Retina (tissue), 1 donor: Measurements from ENCODE around the gene IL4I1.
"Not testable (repeated sequence)": the region's sequence is repeated elsewhere in the genome, so short reads cannot be mapped to it uniquely, and the experiment has no call there.

Source experiments
- DNase-seq: peaks from one replicate; pipeline ENCODE4 v3.0.0-alpha.2; 2016

Gene IL4I1, protein sequence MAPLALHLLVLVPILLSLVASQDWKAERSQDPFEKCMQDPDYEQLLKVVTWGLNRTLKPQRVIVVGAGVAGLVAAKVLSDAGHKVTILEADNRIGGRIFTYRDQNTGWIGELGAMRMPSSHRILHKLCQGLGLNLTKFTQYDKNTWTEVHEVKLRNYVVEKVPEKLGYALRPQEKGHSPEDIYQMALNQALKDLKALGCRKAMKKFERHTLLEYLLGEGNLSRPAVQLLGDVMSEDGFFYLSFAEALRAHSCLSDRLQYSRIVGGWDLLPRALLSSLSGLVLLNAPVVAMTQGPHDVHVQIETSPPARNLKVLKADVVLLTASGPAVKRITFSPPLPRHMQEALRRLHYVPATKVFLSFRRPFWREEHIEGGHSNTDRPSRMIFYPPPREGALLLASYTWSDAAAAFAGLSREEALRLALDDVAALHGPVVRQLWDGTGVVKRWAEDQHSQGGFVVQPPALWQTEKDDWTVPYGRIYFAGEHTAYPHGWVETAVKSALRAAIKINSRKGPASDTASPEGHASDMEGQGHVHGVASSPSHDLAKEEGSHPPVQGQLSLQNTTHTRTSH

DNA sequence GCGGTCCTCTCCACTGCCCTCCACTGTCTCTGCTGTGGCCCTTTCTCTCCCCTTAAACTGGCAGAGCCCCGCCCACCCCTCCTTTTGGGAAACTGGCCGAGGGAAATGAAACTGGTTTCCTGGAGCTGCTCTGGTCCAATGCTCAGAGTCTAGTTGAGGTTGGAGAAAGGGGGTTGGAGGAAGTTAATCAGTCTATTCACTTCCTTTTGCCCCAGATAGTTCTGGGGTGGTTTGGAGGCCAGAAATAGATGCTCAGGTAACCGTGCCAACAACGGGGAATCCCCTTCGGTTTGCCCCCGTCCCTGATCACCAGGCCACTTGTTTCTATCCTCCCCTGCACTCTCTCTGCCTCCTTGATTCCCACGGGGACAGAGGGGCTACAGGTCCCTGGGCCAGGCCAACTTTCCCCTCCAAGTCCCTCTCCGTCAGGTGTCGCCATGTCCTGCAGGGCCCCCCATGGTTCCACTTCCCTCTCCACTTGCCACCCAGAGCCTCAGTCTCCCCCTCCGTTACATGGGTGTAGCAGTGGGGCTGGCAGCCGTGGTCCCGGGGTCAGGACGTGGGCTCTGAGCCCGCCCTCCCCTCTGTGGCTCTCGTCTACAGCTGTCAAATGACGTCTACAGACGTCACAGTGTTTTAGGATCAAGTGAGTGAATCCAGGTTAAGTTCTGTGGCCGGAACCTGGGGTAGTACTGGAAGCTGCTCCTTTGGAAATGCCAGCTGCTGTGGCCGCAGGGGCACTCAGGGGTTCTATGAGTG, at the start of gene IL4I1:
Gene IL4I1, minus strand, starts transcription at position 25 of the 759 bp plus-strand sequence. CDS start 727 bp downstream, outside the sequence.
- DNase-seq, result no peak

DNA sequence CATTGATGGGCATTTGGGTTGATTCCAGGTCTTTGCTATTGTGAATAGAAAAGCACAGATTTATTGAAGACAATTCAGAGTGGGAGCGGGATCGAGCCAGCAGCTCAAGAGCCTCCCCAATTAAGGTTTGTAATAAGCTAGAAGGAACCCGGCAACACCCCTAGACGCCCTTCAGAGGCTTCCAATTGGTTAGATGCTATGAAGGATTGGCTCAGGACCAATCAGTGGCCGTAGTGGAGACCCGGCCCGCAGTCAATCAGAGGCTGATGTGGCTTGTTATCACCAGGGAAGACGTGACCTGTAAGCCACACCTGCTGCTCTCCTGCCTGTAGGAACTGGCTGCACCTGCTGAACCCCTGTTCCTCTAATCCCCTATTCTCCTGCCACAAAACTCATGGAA, 49.7 kb upstream of the IL4I1 start:
- no peak for DNase-seq

DNA sequence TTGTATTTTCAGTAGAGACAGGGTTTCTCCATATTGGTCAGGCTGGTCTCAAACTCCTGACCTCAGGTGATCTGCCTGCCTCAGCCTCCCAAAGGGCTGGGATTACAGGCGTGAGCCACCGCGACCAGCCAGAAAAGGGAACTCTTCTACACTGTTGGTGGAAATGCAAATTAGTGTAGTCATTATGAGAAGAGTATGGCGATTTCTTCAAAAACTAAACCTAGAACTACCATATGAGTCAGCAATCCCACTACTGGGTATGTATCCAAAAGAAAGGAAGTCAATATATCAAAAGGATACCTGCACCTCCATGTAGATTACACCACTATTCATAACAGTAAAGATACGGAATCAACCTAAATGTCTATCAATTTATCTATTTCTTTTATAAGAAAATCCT, 47.9 kb upstream of the IL4I1 start:
- not testable (repeated sequence) for DNase-seq

DNA sequence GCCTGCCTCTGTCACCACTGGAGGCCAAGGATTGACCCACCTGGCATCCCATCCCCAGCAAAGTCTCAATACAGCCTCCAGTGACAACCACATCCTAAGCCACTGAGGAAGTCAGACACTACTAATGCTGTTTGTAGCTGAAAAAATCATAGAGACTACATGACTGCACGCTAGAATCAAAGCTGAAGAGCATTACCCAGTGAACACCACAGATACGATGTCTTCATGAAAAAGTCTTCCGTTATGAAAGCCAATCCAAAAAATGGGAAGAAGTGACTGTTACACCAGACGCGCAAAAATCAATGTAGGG, 43.8 kb upstream of the IL4I1 start:
- no peak for DNase-seq

DNA sequence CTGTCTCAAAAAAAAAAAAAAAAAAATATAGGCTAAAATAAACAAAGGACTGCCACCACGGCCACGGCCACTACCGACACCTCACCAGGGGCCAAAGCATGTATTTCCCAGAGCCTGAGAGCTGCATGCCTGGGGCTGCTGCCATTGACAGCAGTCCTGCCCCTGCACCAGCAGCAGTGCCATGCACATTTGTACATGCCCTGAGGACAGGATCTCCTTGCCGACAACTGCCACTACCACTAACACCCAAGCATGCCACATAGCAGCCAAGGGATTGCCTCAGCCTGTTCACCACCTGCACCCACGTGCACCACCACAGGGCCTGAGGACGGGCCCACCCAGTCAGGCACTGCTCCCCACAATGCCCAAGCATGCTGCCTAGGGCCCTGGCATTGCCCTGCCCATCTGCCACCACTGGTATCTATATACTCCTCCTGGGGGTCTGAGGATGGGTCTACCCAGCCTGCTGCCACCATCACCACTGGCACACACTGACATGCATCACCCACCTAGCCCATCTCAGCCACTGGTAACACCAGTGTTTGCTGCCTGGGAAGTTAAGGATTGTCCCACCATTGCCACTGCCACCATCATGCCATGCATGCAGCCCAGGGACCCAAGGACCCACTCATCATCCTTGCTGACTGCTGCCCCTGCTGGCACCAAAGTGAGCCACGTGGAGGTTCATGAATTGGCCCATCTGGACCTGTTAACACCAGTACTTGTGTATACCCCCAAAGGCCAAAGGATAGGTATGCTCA, 43.2 kb upstream of the IL4I1 start:
- DNase-seq, result no peak

DNA sequence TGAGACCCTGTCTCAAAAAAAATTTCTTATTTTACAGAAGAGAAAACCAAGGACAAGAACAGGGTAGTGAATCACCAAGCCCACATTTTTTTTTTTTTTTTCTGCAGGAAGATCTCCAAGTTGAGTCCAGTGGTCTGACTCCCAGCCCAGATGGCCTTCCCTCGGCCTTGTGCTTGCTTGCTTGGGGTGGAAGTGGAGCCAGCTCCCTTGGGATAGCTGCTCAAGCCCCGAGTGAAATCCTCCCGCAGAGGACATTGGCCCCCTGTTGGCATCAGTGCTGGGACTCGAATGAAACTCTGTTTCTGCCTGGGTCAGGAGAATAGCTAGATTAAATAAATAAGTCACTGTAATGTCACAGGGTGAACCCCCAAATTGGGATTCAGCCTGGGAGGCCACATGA, 42.0 kb upstream of the IL4I1 start:
- no peak for DNase-seq

DNA sequence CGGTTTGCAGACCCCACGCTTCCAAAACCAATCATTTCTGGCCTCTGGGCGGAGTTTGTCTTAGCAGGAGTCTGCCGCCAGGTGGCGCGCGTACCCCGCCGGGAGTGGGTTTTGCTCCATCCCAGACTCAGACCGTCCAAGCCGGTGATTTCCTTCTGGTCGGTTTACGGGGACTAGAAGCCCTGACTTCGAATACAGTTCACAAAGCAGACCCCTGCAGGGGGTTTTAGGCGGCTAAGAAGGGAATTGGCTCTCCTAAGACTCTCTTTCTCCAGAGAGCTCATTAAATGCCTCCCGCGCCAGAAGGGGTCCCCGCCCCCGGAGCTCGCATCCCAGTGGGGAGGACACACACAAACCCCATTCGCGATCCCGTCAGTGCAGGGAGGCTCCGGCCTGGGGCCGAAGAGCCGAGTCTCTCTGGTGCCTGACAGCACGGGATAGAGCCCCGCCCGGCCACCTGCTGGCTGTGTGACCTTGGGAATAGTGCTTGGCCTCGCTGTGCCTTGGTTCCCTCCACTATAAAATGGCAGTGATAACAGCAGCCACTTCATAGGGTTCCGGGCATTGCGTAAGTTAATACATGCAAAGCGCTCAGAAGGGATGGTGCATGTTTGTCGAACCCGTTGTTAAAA, 41.2 kb upstream of the IL4I1 start:
- DNase-seq, result peak; percentile 91

DNA sequence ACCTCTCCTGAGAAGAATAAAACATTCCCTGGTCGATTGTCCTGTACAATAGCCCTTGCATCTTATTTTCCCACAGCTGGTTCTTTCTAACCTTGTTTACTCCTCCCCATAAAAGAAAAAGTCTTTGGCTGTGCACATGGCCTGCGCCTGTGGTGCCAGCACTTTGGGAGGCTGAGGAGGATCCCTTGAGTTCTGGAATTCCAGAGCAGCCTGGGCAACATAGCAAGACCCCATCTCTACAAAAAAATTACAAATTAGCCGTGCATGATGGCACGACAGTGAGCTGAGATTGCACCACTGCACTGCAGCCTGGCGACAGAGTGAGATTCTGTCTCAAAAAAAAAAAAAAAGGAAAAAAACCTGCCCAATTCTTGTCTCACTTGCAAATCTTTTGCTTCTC, 39.9 kb upstream of the IL4I1 start:
- DNase-seq, result no peak

DNA sequence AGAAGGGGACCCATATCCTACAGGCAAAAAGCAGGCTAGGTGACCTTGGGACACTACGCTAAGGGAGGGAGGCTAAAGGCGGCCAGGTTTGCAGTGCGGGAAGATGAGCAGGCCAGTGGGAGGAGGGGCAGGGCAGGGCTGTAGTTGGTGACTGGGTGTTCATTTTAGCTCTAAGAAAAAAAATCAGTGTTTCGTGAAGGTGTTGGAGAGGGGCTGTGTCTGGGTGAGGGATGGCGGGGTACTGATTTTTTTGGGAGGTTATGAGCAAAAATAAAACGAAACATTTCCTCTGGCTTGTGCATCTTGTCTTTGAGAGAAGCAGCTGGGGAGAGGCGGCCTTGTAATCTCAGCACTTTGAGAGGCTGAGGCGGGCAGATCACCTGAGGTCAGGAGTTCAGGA, 37.0 kb upstream of the IL4I1 start:
- DNase-seq, result no peak

DNA sequence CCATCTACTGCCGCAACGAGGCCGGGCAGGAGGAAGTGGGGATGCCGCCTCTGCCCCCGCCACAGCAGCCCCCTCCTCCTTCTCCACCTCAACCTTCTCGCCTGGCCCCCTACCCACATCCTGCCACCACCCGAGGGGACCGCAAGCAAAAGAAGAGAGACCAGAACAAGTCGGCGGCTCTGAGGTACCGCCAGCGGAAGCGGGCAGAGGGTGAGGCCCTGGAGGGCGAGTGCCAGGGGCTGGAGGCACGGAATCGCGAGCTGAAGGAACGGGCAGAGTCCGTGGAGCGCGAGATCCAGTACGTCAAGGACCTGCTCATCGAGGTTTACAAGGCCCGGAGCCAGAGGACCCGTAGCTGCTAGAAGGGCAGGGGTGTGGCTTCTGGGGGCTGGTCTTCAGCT, 36.0 kb upstream of the IL4I1 start:
- DNase-seq, result no peak

DNA sequence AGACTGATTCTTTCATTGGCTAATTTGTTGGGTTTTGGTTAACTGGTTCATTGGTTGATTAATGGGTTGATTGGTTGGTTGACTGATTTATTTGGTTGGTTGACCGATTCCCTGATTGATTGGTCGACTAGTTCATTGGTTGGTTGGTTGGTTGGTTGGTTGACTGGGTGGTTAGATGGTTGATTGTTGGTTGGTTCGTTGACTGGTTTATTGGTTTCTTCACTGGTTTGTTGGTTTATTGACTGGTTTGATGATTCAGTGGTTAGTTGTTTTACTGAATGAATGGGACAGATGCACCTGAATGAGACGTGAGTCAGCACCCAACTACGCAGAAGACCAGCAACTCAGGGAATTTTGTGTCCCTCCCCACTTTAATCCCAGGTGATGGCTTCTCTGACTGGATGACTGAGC, 35.4 kb upstream of the IL4I1 start:
- no peak for DNase-seq

DNA sequence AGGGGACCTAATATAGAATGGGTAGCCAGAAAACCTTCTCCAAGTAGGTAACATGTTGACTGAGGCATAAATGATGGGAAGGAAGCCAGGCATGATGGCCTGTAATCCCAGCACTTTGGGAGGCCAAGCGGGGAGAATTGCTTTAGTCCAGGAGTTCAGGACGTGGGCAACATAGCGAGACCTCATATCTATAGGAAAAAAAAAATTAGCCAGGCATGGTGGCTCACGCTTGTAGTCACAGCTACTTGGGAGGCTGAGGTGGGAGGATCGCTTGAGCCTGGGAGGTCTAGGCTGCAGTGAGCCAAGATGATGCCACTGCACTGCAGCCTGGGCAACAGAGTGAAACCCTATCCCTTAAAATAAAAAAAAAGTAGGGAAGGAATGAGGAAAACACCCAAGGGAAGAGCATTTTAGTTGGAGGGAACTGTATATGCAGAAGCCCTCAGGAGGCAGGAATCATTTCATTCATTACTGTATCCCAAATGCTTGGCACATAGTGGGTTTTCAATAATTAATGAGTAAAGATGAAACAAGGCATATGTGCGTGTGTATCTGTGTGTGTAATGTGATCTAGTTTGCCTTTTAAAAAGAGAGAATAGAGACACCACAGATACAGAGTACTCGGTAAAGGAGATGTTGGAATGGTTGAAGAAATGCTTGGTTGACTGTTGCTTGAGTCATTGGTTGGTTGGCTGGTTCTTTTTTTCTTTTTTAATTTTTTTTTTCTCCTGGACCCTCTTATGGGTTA, 34.8 kb upstream of the IL4I1 start:
- DNase-seq, result no peak

DNA sequence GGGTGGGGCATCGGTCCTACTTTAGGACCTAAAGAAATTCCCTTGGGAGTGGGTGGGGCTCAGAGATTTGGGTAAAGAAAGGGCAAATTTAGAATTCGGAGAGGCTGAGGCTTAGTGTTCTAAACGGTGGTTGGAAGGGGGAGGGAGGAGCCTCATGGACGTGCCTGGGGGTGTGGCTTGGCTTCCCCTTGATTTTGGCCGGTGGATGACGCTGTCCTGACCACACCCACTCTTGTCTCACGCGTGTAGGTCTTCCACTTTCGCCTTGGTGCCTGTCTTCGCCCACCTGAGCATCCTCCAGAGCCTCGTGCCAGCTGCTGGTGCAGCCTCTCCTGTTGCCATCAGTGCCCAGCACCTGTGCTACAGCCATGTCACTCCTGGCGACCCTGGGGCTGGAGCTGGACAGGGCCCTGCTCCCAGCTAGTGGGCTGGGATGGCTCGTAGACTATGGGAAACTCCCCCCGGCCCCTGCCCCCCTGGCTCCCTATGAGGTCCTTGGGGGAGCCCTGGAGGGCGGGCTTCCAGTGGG, 33.9 kb upstream of the IL4I1 start:
- DNase-seq, result no peak

DNA sequence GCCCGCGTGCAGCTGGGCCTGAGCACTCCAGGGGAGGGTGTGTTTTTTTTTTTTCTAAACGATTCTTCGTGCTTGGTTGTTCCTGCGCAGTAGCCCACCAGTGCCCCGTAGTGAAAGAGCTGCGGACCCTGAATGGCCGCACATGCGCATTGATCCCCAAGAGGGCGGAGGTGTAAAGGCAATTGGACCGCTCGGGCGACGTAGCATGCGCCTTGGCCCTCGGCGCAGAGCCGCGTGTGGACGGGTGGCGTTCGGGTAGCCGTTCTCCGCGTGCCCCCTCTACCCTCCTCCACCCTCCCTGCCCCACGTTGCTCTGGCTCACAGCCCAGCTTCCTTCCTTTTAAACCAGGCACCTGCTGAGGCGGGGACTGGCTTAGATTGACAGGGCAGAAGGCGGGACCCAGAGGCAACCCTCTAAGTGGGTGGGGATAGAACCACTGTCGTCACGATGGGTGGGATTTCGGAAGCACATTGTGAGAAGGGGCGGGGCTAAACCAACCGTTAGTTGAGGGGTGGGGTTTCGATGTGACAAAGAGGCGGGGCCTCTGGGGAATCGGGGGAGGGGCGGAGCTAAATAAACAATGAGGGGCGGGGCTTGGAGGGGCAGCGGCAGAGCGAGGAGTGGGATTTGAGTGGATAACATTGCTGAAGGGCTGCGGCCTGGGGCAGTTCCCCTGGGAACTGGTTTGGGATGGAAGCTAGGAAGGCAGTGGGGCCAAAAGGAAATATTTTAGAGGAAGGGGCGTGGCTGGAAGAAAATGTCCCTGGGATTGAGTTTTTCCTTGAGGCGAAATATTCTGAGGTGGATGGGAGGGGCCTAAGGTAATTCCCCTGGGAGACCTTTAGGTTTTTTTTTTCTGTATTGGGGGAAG, 33.2 kb upstream of the IL4I1 start:
- DNase-seq, result peak; percentile 99

DNA sequence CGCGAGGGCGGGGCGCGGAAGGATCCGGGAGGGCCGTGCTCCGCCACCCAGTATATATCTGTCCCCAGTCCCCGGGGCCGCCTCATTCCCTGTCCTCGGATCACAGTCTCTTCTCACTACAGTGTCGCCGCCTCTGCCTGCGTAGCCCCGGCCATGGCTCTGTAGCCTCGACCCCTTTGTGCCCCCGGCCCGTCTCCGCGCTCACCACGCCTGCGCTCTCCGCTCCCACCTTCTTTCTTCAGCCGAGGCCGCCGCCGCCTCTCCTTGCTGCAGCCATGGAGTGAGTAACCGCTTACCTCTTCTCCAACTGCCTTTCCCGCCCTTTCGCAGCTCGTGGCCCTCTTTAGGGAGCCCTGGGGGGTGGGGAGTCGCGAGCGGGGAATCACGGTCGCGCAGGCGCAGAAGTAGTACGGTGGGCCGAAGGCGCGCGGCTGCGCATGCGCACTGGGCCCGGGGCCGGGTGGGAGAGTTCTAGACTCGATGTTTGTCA, 32.5 kb upstream of the IL4I1 start, which contains the start of the genes ATF5 and NUP62:
Gene ATF5, plus strand, starts transcription at position 85 of the 490 bp plus-strand sequence. CDS start 1,646 bp downstream, outside the sequence.
Gene NUP62, minus strand, starts transcription at position 384 of the 490 bp plus-strand sequence. CDS start 19,697 bp downstream, outside the sequence.
- peak; percentile 98 for DNase-seq

DNA sequence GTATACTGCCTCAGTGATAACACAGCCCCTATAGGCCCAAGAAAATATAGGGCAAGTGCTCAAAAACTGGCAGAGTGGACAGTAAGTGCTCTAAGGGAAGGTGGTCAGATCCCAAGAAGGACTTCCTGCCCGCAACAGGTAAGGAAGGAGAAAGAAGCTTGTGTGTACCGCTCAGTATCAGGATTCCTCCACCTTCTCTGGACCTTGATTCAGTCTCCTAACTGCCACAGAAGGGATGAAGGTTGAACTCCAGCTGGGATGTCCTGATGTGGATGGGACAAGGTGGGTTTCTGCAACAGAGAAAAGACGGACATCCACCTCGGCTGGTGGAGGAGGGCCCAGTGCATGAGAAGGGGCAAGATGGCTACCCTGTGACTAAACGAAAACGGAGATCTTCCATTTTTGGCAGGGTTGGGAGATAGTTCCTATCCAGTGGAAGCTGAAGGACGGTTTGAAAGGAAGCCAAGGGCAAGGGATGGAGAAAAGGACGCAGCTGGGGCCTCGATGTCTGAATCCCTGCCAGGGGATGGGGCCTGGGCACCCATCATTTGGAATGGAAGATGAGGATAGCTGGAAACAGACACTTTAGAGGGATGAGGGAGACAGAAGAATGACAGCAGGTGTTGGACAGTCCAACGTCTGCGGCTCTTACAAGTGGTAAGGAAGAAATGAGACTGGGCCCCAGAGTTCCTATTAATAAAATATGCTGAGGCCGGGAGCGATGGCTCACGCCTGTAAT, 31.0 kb upstream of the IL4I1 start:
- no peak for DNase-seq

DNA sequence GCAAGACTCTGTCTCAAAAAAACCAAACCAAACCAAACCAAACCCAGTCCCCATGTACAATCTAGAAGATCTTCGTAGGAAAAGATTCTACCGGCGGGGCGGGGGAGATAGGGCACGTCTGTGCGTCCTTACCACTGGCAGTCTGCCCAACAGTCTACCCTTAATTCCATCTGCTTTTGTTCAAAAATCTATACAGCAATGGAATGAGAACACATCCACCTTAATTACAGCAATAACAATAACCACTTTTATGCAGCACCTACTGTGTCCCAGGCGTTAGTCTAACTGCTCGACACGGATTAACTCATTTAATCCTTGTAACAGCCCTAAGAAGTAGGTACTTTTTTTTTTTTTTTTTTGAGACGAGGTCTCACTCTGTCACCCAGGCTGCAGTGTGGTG, 29.8 kb upstream of the IL4I1 start:
- no peak for DNase-seq

DNA sequence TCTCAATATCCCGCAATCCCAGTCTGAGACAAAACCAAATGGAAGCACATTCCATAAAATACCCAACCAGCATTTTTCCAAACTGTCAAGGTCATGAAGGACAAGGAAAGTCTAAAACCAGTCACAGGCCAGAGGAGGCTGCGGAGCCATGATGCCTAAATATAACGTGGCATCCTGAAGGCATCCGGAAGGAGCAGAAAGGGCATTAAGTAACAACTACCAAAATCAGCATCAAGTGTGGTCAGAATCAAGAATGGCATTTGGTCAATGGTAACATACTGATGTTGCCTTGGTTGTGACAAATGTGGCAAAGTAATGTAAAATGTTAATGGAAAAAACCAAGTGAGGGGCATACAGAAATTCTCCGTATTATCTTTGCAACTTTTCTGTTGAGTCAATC, 28.8 kb upstream of the IL4I1 start:
- no peak for DNase-seq

DNA sequence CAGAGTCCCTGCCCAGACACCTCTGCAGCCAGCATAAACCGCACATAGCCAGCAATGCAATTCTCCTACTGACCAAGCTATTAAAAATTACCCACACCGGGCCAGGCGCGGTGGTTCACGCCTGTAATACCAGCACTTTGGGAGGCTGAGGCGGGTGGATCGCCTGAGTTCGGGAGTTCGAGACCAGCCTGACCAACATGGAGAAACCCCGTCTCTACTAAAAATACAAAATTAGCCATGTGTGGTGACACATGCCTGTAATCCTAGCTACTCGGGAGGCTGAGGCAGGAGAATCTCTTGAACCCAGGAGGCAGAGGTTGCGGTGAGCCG, 28.2 kb upstream of the IL4I1 start:
- not testable (repeated sequence) for DNase-seq
